HG03460 (cell line): ENCODE results near the gene TPM4.
"Not testable (repeated sequence)": the region's sequence is repeated elsewhere in the genome, so short reads cannot be mapped to it uniquely, and the experiment has no call there.

Experiments
- ATAC-seq: cut with Tn5 transposase; IDR thresholded peaks from one replicate; pipeline ENCODE4 v1.9.1; 2021; ENCODE audit not compliant: unreplicated experiment

TPM4 gene

GRCh38 chr19:16076154-16076957 is at the start of gene TPM4:
TPM4 (plus strand) TSS chr19:16076495; CDS start chr19:16076566, 71 bp downstream.
- ATAC-seq, result peak; percentile 58

GRCh38 chr19:16026756-16027155 is 49.5 kb upstream of the TPM4 start:
- no peak for ATAC-seq

GRCh38 chr19:16027528-16027927 is 48.8 kb upstream of the TPM4 start:
- ATAC-seq, result no peak

GRCh38 chr19:16030155-16030554 is 46.1 kb upstream of the TPM4 start:
- ATAC-seq, result not testable (repeated sequence)

- ATAC-seq, result no peak
Observed at GRCh38 chr19:16030964-16031871, 45.1 kb upstream of the TPM4 start.

GRCh38 chr19:16031872-16032200 is 44.5 kb upstream of the TPM4 start:
- no peak for ATAC-seq

GRCh38 chr19:16032509-16033135 is 43.7 kb upstream of the TPM4 start:
- no peak for ATAC-seq

GRCh38 chr19:16033136-16033530 is 43.2 kb upstream of the TPM4 start:
- no peak for ATAC-seq

GRCh38 chr19:16033721-16034120 is 42.6 kb upstream of the TPM4 start:
- ATAC-seq, result no peak

- ATAC-seq, result no peak
Observed at GRCh38 chr19:16034180-16034579, 42.1 kb upstream of the TPM4 start.

- ATAC-seq, result no peak
Observed at GRCh38 chr19:16034958-16035560, 41.2 kb upstream of the TPM4 start.

GRCh38 chr19:16035601-16036297 is 40.5 kb upstream of the TPM4 start:
- no peak for ATAC-seq

GRCh38 chr19:16036397-16036925 is 39.8 kb upstream of the TPM4 start:
- ATAC-seq, result no peak

- ATAC-seq, result no peak
Observed at GRCh38 chr19:16036941-16037340, 39.4 kb upstream of the TPM4 start.

GRCh38 chr19:16037424-16038195 is 38.7 kb upstream of the TPM4 start:
- no peak for ATAC-seq

- no peak for ATAC-seq
Observed at GRCh38 chr19:16038196-16038695, 38.0 kb upstream of the TPM4 start.

- ATAC-seq, result no peak
Observed at GRCh38 chr19:16039081-16039480, 37.2 kb upstream of the TPM4 start.

- no peak for ATAC-seq
Observed at GRCh38 chr19:16039545-16039944, 36.8 kb upstream of the TPM4 start.

GRCh38 chr19:16040642-16041041 is 35.7 kb upstream of the TPM4 start:
- no peak for ATAC-seq
